CD8-positive, alpha-beta memory T cell (primary cell): ENCODE results near the gene SDF2L1. TPM values are rescaled to one million over a fixed set of nuclear protein-coding genes. Genes with fewer than 3 reads are reported as not detected.
"Not testable (repeated sequence)": the region's sequence is repeated elsewhere in the genome, so short reads cannot be mapped to it uniquely, and the experiment has no call there.

Experiments used
- CTCF ChIA-PET: fragments of 350-600 bp; sonication (Branson Sonifier 250); formaldehyde crosslinking; loops from one replicate; lab custom pipeline; 2021; ENCODE audit warnings: antibody characterized with exemption; lab: Charles Lee
- POLR2A ChIA-PET: fragments of 350-600 bp; sonication (Branson Sonifier 250); formaldehyde crosslinking; loops from one replicate; lab custom pipeline; 2021; ENCODE audit warnings: antibody characterized with exemption; lab: Charles Lee
- DNase-seq, 5 donors: peaks; one replicate each; pipeline versions ENCODE4 v3.0.0 to v3.0.0-alpha.2; 2020 to 2022; ENCODE audit warnings: mixed read lengths in 1 of 5
- H3K27ac ChIP-seq: one replicate; pipeline ENCODE4 v1.7.0; 2013; ENCODE audit warnings: low read depth, mild to moderate bottlenecking, low read length, moderate library complexity
- H3K27me3 ChIP-seq: 2 replicates; pipeline ENCODE4 v1.7.0; 2013; ENCODE audit warnings: low read length, mild to moderate bottlenecking; ENCODE audit not compliant: insufficient read depth, poor library complexity, severe bottlenecking
- H3K36me3 ChIP-seq: 2 replicates; pipeline ENCODE4 v1.7.0; 2013; ENCODE audit warnings: mild to moderate bottlenecking, low read length, moderate library complexity; ENCODE audit not compliant: insufficient read depth
- H3K4me1 ChIP-seq: 2 replicates; pipeline ENCODE4 v1.7.0; 2013; ENCODE audit warnings: mild to moderate bottlenecking, low read length, moderate library complexity; ENCODE audit not compliant: insufficient read depth
- H3K4me3 ChIP-seq: 2 replicates; pipeline ENCODE4 v1.7.0; 2013; ENCODE audit warnings: mild to moderate bottlenecking, low read length
- H3K9me3 ChIP-seq: 2 replicates; pipeline ENCODE4 v1.7.0; 2013; ENCODE audit warnings: mild to moderate bottlenecking, low read length
- H3K27ac Mint-ChIP-seq, 8 donors: one replicate each; pipeline ENCODE4 v1.8.0; 2020 to 2021; ENCODE audit warnings: mixed read lengths in 8 of 8, mild to moderate bottlenecking in 6 of 8, inconsistent platforms in 3 of 8, moderate library complexity in 3 of 8
- H3K27me3 Mint-ChIP-seq, 2 donors: one replicate each; pipeline ENCODE4 v1.8.0; 2020 to 2021; ENCODE audit warnings: mixed read lengths in 2 of 2, mild to moderate bottlenecking in 1 of 2, moderate library complexity in 1 of 2
- H3K36me3 Mint-ChIP-seq, 3 donors: one replicate each; pipeline ENCODE4 v1.8.0; 2020 to 2021; ENCODE audit warnings: mixed read lengths in 3 of 3, inconsistent platforms in 1 of 3, mild to moderate bottlenecking in 1 of 3
- H3K4me1 Mint-ChIP-seq, 3 donors: one replicate each; pipeline ENCODE4 v1.8.0; 2020 to 2021; ENCODE audit warnings: mixed read lengths in 3 of 3, inconsistent platforms in 1 of 3, mild to moderate bottlenecking in 1 of 3
- H3K4me3 Mint-ChIP-seq, 7 donors: one replicate each; pipeline ENCODE4 v1.8.0; 2020 to 2021; ENCODE audit warnings: mixed read lengths in 7 of 7, mild to moderate bottlenecking in 6 of 7, moderate library complexity in 4 of 7, inconsistent platforms in 2 of 7
- H3K9me3 Mint-ChIP-seq, 5 donors: one replicate each; pipeline ENCODE4 v1.8.0; 2020 to 2022; ENCODE audit warnings: mixed read lengths in 5 of 5, mild to moderate bottlenecking in 3 of 5, moderate library complexity in 2 of 5, inconsistent platforms in 1 of 5
- polyA plus RNA-seq: library from polyadenylated mRNA; unstranded; fragments of 300-500 nt; fragmentation: Illumina TruSeq; gene quantifications from one replicate; pipeline ENCODE4 v1.2.3, GENCODE V29; 2021
- total RNA-seq, 2 experiments: library from RNA; stranded (reverse); gene quantifications; one replicate each; pipeline ENCODE4 v1.2.3, GENCODE V29; 2021

The SDF2L1 gene
- total and polyA plus RNA-seq, 3 experiments from 2014 or later, result 71.5 to 99.6 (median 74.7) TPM

DNA sequence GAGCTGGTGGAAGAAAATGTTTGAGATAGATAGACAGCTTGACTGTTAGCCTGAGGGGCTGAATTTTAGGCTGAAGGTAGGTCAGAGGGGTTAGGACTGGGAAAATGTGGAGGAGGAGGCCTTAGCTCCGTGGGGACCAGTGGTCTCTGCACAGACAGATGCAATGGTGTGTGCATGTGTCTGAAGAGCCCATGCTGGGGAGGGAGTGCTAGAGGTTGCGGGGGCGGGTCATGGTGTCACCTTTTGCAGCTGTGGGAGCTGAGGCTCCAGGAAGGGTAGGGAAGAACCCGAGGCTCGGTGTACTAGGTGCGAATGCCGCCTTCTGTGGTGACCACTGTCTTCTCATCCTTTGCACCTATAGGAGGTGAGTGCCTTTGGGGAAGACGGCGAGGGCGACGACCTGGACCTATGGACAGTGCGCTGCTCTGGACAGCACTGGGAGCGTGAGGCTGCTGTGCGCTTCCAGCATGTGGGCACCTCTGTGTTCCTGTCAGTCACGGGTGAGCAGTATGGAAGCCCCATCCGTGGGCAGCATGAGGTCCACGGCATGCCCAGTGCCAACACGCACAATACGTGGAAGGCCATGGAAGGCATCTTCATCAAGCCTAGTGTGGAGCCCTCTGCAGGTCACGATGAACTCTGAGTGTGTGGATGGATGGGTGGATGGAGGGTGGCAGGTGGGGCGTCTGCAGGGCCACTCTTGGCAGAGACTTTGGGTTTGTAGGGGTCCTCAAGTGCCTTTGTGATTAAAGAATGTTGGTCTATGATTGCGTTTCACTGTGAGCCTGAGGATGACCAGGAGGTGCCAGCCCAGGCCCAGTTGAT is 1.6 kb downstream of the SDF2L1 start:
- POLR2A ChIA-PET, result interaction anchor here (0.5 to 6.0 kb wide), 4 partner anchors 11 to 92 kb away, joined by 3 to 76 read pairs (median 6); partner anchors contain the start of genes CCDC116, YDJC and YPEL1
- Mint-ChIP-seq H3K27me3 (no peaks in the 10 kb centered on the region), H3K27ac (peak overlapping the region; percentile 3 to 93 (median 76)), H3K4me3 (peak overlapping the region; percentile 77 to 91 (median 87)), H3K36me3 (peaks cover 2 to 28% (median 7%) of the 10 kb centered on the region in 3 donors), H3K9me3 (no peaks in the 10 kb centered on the region), H3K4me1 (peaks cover 31 to 33% (median 31%) of the 10 kb centered on the region in 3 donors)
- CTCF ChIA-PET, result interaction anchor here (1.0 to 5.4 kb wide), 9 partner anchors 8 to 75 kb away, joined by 3 to 99 read pairs (median 9); partner anchors contain the start of genes CCDC116, PPIL2 and YDJC
- H3K4me3 ChIP-seq, result peak overlapping the region; percentile 86
- H3K27me3 ChIP-seq, result no peaks in the 10 kb centered on the region
- no peak for DNase-seq
- no peaks in the 10 kb centered on the region for H3K9me3 ChIP-seq
- H3K36me3 ChIP-seq, result peaks cover 15% of the 10 kb centered on the region
- peaks cover 27% of the 10 kb centered on the region for H3K4me1 ChIP-seq
- peak overlapping the region; percentile 96 for H3K27ac ChIP-seq

DNA sequence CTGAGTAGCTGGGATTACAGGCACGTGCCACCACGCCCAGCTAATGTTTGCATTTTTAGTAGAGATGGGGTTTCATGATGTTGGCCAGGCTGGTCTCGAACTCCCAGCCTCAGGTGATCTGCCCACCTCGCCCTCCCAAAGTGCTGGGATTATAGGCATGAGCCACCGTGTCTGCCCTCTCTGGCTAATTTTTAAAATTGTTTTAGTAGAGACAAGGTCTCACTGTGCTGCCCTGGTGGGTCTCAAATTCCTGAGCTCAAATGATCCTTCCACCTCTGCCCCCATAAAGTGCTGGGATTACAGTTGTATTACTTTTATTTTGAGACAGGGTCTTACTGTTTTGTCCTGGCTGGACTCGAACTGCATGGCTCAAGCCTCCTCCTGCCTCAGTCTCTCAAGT is 3.4 kb downstream of the SDF2L1 start:
- not testable (repeated sequence) for H3K27me3 Mint-ChIP-seq, DNase-seq, H3K4me3 Mint-ChIP-seq, H3K27me3 ChIP-seq, H3K4me3 ChIP-seq, H3K9me3 ChIP-seq, H3K27ac ChIP-seq, H3K9me3 Mint-ChIP-seq
- H3K4me1 Mint-ChIP-seq, result peaks cover 33 to 37% (median 35%) of the 10 kb centered on the region in 3 donors
- POLR2A ChIA-PET, result interaction anchor here (6.0 kb wide), 1 partner anchor 16 kb away, joined by 76 read pairs; the partner anchor contains the start of gene YDJC
- peaks cover 15% of the 10 kb centered on the region for H3K36me3 ChIP-seq
- H3K4me1 ChIP-seq, result peaks cover 28% of the 10 kb centered on the region
- H3K27ac Mint-ChIP-seq, result peak overlapping the region in 2 of 8 donors; percentile 43 to 61
- peaks cover 2 to 33% (median 7%) of the 10 kb centered on the region in 3 donors for H3K36me3 Mint-ChIP-seq
- CTCF ChIA-PET, result interaction anchor here (1.2 to 4.0 kb wide), 3 partner anchors 16 to 21 kb away, joined by 3 to 48 read pairs (median 5); partner anchors contain the start of genes PPIL2 and YDJC

DNA sequence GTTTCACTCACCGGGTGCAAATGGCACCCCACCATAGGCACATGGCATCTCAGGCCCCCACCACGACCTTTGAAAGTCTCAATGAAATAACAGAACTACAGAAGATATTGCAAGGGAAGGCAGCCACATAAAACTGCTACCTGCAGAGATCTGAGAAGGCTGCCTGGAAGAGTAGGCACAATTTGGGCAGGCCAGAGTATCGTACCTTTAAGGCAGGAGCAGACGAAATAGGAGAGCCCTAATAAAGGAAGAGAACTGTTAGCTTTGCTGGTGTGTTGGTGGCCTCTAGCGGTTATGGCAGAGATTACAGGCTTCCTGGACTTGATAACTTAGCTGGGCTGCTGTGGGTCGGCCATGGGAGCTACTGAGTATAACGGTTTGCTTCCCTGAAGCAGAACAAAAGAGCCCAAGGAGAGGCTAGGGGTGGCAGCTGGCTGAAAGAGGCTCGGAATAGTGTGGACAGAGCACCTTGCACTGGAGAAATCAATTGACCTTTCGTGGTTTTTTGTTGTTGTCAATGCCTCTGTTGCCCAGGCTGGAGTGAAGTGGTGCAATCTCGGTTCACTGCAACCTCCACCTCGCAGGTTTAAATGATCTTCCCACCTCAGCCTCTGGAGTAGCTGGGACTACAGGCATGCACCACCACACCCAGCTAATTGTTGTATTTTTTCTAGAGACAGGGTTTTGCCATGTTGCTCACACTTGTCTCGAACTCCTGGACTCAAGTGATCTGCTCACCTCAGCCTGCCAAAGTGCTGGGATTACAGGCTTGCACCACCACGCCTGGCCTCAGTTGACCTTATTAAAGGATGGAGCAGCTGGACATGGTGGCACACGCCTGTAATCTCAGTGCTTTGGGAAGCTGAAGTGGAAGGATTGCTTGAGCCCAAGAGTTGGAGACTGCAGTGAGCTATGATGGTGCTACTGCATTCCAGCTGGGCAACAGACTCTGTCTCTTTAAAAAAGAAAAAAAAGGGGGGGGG is 4.8 kb downstream of the SDF2L1 start:
- peaks cover 2 to 33% (median 7%) of the 10 kb centered on the region in 3 donors for H3K36me3 Mint-ChIP-seq

DNA sequence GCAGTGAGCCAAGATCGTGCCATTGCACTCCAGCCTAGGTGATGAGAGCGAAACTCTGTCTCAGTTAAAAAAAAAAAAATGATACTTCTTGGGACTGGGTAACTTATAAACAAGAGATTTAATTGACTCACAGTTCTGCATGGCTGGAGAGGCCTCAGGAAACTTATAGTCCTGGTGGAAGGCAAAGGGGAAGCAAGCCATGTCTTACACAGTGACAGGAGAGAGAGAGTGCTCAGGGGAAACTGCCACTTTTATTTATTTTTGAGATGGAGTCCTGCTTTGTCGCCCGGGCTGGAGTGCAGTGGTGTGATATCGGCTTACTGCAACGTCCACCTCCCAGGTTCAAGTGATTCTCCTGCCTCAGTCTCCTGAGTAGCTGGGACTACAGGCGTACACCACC is 8.2 kb downstream of the SDF2L1 start:
- Mint-ChIP-seq H3K27me3 (no peaks in the 10 kb centered on the region), H3K27ac (no peak overlapping the region), H3K36me3 (peaks cover 2 to 17% (median 7%) of the 10 kb centered on the region in 3 donors), H3K4me1 (peaks cover 20 to 35% (median 26%) of the 10 kb centered on the region in 3 donors), H3K4me3 (peak overlapping the region in 5 of 7 donors; percentile 3 to 87 (median 12)), H3K9me3 (no peaks in the 10 kb centered on the region)
- peaks cover 10% of the 10 kb centered on the region for H3K36me3 ChIP-seq
- peaks cover 23% of the 10 kb centered on the region for H3K4me1 ChIP-seq
- H3K9me3 ChIP-seq, result no peaks in the 10 kb centered on the region
- H3K27me3 ChIP-seq, result no peaks in the 10 kb centered on the region
- DNase-seq, result no peak
- H3K4me3 ChIP-seq, result no peak overlapping the region
- CTCF ChIA-PET, result interaction anchor here (1.8 to 3.5 kb wide), 2 partner anchors 8 to 11 kb away, joined by 5 to 16 read pairs; partner anchors contain the start of gene SDF2L1
- POLR2A ChIA-PET, result no interaction called here
- no peak overlapping the region for H3K27ac ChIP-seq

More for the DNA sequence above, 4.8 kb downstream of the SDF2L1 start:
- ChIA-PET POLR2A (interaction anchor here (0.6 to 0.9 kb wide), 2 partner anchors 18 to 19 kb away, joined by 3 to 7 read pairs; partner anchors contain the start of genes PPIL2 and YDJC), CTCF (interaction anchor here (0.7 to 4.0 kb wide), 16 partner anchors 9 to 291 kb away, joined by 3 to 48 read pairs (median 4); partner anchors contain the start of genes CCDC116, PPIL2, UBE2L3 and YDJC)
- no peaks in the 10 kb centered on the region for H3K9me3 Mint-ChIP-seq
- Histone ChIP-seq H3K36me3 (peaks cover 15% of the 10 kb centered on the region), H3K4me3 (no peak overlapping the region), H3K4me1 (peaks cover 30% of the 10 kb centered on the region), H3K27ac (no peak overlapping the region), H3K27me3 (no peaks in the 10 kb centered on the region), H3K9me3 (no peaks in the 10 kb centered on the region)
- no peaks in the 10 kb centered on the region for H3K27me3 Mint-ChIP-seq
- peak; percentile 60 to 83 (median 75) for DNase-seq
- H3K27ac Mint-ChIP-seq, result peak overlapping the region in 2 of 8 donors; percentile 12 to 49
- peaks cover 31 to 41% (median 39%) of the 10 kb centered on the region in 3 donors for H3K4me1 Mint-ChIP-seq
- peak overlapping the region in 1 of 7 donors; percentile 61 for H3K4me3 Mint-ChIP-seq

DNA sequence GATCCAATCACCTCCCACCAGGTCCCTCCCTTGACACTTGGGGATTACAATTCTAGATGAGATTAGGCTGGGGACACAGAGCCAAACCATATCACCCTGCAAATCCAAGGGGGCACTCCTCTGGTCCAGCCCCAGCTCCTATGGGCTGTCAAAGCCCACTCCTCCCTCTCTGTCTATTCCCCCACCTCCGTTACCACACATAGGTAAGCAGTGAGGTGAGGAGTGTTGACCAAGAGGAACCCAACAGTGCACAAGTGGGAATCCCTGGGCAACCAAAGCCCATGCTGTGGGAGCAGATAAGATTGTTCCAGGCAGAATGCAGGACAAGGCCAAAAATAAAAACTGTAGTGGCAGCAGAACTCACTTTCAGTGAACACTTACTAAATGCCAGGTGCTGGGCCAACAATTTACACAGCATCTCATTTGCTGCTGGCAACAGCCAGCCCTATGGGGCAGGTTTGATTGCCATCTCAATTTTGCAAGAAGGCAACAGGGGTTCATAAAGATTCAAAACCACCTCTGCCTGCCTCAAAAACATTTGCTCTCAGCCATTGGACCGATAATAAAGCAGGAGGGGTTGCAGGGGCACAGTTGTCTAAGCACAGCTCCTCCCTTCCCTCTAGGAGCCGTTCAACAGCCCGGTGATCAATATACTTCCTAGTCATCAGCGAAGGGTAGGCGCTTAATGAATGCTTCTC is 8.9 kb downstream of the SDF2L1 start:
- POLR2A ChIA-PET, result interaction anchor here (2.4 kb wide), 1 partner anchor 9 kb away, joined by 13 read pairs; the partner anchor contains the start of gene SDF2L1
- H3K27me3 ChIP-seq, result no peaks in the 10 kb centered on the region
- H3K27ac Mint-ChIP-seq, result peak overlapping the region in 6 of 8 donors; percentile 3 to 76 (median 47)
- DNase-seq, result no peak
- H3K36me3 ChIP-seq, result peaks cover 10% of the 10 kb centered on the region
- peak overlapping the region; percentile 70 for H3K4me3 ChIP-seq
- peaks cover 23% of the 10 kb centered on the region for H3K4me1 ChIP-seq
- peaks cover 2 to 15% (median 7%) of the 10 kb centered on the region in 3 donors for H3K36me3 Mint-ChIP-seq
- H3K9me3 ChIP-seq, result no peaks in the 10 kb centered on the region
- H3K27ac ChIP-seq, result peak overlapping the region; percentile 84
- no peaks in the 10 kb centered on the region for H3K9me3 Mint-ChIP-seq
- CTCF ChIA-PET, result interaction anchor here (2.2 to 3.5 kb wide), 2 partner anchors 8 to 21 kb away, joined by 9 to 16 read pairs; partner anchors contain the start of genes SDF2L1 and YDJC
- H3K4me3 Mint-ChIP-seq, result peak overlapping the region; percentile 81 to 94 (median 88)
- no peaks in the 10 kb centered on the region for H3K27me3 Mint-ChIP-seq
- H3K4me1 Mint-ChIP-seq, result peaks cover 20 to 35% (median 26%) of the 10 kb centered on the region in 3 donors

DNA sequence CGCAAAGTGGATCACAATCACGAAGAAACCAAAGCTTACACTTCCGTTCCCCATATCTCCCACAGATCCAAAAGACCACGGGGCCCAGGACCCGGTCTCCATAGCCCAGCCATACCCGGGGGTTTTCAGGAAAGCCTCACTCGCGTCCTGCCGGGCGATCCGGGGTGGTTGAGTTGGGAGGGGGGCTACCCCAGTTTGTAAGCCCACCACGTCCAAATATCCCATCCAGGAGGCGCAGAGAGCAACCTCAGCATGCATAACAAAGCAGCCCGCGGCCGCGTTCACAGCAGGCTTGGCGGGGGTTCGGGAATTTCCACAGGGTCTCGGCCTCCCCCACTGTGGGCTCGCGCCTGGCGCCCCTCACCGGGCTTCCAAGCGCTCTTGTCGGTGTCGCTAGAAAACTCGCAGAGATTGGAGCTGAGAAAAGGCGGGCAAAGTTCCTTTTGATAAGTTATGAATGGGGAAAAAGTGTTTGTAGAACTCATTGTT is 9.5 kb downstream of the SDF2L1 start:
- peak overlapping the region; percentile 81 to 94 (median 88) for H3K4me3 Mint-ChIP-seq
- no peaks in the 10 kb centered on the region for H3K27me3 Mint-ChIP-seq
- CTCF ChIA-PET, result interaction anchor here (2.2 to 3.5 kb wide), 2 partner anchors 9 to 22 kb away, joined by 9 to 16 read pairs; partner anchors contain the start of genes SDF2L1 and YDJC
- DNase-seq, result peak in 1 of 5 donors; percentile 27
- H3K4me1 Mint-ChIP-seq, result peaks cover 21 to 38% (median 28%) of the 10 kb centered on the region in 3 donors
- Histone ChIP-seq H3K4me3 (peak overlapping the region; percentile 70), H3K36me3 (peaks cover 5% of the 10 kb centered on the region), H3K9me3 (no peaks in the 10 kb centered on the region), H3K27ac (peak overlapping the region; percentile 84), H3K4me1 (peaks cover 21% of the 10 kb centered on the region), H3K27me3 (no peaks in the 10 kb centered on the region)
- H3K9me3 Mint-ChIP-seq, result no peaks in the 10 kb centered on the region
- H3K36me3 Mint-ChIP-seq, result peaks cover 2 to 10% (median 4%) of the 10 kb centered on the region in 3 donors
- POLR2A ChIA-PET, result interaction anchor here (2.4 kb wide), 1 partner anchor 9 kb away, joined by 13 read pairs; the partner anchor contains the start of gene SDF2L1
- peak overlapping the region in 6 of 8 donors; percentile 3 to 84 (median 58) for H3K27ac Mint-ChIP-seq
